SK-N-MC (cell line): ENCODE data around the gene RCAN1.

Source experiments
- EZH2 ChIP-seq: fragments of 200-600 bp; sonication (generic); IDR thresholded peaks from one replicate; pipeline ENCODE4 v1.6.1; 2017; ENCODE audit warnings: antibody characterized with exemption
- FOXP2 ChIP-seq: optimal IDR thresholded peaks from 2 replicates; pipeline ENCODE3; 2011; ENCODE audit warnings: mild to moderate bottlenecking, moderate library complexity; ENCODE audit not compliant: insufficient read depth; ENCODE audit errors: extremely low read length, control extremely low read depth
- POLR2AphosphoS5 ChIP-seq: IDR thresholded peaks from 2 replicates; pipeline ENCODE4 v1.6.1; 2012; ENCODE audit warnings: mild to moderate bottlenecking, low read depth, low read length, borderline replicate concordance

- no peak for TF ChIP-seq POLR2AphosphoS5
- TF ChIP-seq EZH2 = no peak
- no peak for TF ChIP-seq FOXP2
These were observed 25.2 kb upstream of the RCAN1 start for GRCh38 chr21:34639882-34640788.
